Fibroblast of skin of abdomen (primary cell): ENCODE data around the gene IZUMO4.

Source experiments
- DNase-seq: peaks from one replicate; pipeline ENCODE4 v3.0.0-alpha.2; 2013

Gene IZUMO4

DNA sequence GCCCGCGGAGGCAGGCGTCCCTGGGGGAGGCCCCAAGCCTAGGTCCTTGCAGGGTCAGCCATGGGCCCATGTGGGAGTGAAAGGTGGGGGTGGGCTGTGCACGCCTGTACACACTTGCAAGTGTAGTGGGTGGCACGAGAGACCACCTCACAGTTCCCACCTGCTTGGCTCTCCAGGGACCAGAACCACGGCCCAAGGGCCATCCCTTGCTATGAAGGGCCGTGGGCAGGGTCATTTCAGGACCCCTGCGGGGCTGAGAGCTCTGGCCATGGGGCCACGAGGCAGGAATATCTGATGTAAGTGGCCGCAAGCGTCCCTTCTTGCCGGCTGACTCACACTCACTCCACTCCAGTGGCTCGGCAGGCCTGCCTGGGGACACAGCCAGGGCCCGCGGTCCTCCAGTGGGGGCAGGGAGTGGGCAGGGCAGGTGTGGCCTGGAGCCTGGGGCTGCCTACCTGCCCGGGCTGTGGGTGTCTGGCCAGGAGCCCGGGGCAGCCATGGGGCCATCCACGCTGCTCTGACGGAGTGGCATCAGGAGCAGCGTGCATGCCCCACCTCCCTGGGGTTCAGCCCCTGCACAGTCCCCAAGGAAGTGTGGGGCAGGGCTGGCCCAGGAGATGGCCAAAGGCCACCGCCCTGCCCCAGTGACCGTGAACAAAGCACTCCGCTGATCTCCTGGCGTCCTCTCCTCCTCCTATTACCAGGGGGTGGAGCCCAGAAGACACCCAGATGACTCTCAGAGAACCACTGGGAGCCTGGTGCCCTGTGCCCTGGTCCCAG, 37.1 kb upstream of the IZUMO4 start:
- DNase-seq, result peak; percentile 68

GRCh38 chr19:2060884-2061494, 35.7 kb upstream of the IZUMO4 start:
- DNase-seq, result peak; percentile 52

- peak; percentile 98 for DNase-seq
Measured at GRCh38 chr19:2061495-2062388, 35.0 kb upstream of the IZUMO4 start.

- DNase-seq, result no peak
Measured at GRCh38 chr19:2062389-2062729, 34.4 kb upstream of the IZUMO4 start.

- no peak for DNase-seq
Measured at GRCh38 chr19:2062770-2063169, 33.9 kb upstream of the IZUMO4 start.

- no peak for DNase-seq
Measured at GRCh38 chr19:2063824-2064223, 32.9 kb upstream of the IZUMO4 start.

DNA sequence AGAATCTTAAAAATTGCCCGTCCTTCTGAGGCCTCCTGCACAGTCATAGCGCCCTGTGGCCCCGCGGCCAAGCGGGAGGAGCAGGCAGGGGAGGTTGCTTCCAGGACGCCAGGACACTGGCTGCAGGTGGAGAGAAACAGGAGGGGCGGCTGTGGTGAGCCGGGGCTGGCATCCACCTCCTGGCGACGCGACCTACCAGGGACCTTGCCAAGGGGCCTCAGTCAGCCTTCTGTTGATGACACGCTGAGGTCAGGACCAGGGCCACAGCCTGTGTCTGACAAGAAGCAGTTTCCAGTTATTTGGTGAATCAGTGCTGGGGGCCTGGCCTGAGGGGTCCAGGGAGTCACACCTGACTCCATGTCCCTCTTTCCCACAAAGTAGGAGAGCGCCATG, 32.3 kb upstream of the IZUMO4 start:
- no peak for DNase-seq

GRCh38 chr19:2064788-2065524, 31.8 kb upstream of the IZUMO4 start:
- DNase-seq, result no peak

DNA sequence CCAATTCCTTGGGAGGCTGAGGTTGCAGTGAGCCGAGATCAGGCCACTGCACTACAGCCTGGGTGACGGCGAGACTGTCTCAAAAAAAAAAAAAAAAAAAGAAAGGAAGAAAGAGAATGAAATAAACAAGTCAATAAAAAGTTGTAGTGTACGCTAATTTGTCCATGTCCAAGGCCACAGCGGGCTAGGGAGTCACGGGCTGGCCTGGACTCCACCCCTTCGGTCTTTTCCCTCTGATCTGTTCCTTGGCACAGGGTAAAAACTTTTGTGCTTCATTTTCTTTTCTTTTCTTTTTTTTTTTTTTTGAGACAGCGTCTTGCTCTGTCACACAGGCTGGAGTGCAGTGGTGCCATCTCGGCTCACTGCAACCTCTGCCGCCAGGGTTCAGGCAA, 26.3 kb upstream of the IZUMO4 start:
- no peak for DNase-seq

DNA sequence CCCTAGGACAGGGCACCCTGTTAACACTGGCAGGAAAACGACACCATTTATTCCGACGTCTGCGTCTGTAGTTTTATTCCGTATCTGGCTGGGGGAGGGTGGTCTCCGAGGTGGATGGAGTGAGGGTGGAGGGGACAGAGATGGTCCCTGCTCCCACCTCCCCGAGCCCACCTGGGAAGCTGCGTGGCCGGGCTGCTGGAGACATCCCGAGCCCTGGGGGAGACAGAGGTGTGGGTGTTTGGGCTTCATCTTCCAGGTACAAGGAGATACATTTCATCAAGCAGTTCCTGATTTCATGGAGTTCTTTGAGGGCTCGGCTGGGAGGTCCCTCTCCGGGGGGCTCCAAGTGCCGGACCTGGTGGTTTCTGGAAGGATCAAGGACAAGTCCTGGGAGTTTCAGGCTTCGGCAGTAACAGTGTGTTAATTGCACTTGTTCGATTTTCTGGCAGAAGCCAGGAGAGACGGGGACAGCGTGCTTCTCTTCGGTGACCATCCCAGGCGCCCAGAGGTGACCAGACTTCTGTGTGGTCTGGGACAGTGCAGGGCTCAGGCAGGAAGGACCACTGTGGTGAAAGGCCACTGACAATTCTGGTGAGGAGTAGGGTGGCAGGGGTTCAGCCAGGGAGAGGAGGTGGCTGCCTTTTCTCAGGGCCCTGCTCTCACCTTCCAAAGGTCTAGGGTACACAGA, 25.6 kb upstream of the IZUMO4 start:
- no peak for DNase-seq

- DNase-seq, result no peak
Measured at GRCh38 chr19:2072757-2073551, 23.8 kb upstream of the IZUMO4 start.

DNA sequence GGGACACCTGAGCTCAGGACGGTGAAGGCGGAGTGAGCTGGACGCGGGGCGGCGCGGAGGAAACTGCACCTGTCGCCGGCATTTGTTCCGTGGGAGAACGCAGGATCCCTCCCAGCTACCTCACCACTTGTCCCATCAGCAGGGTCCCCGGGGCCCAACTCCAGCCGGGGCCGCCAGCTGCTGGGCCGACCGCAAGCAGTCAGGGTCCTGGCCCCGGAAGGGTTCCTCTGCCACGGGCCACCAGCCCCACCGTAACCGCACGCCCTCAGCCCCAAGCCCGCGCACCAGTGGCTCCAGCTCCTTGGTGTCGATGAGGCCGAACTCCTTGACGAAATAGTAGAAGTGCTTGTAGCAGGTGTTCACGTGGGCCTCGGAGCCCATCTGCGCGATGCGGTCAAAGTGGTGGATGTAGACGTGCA, 20.2 kb upstream of the IZUMO4 start:
- no peak for DNase-seq

DNA sequence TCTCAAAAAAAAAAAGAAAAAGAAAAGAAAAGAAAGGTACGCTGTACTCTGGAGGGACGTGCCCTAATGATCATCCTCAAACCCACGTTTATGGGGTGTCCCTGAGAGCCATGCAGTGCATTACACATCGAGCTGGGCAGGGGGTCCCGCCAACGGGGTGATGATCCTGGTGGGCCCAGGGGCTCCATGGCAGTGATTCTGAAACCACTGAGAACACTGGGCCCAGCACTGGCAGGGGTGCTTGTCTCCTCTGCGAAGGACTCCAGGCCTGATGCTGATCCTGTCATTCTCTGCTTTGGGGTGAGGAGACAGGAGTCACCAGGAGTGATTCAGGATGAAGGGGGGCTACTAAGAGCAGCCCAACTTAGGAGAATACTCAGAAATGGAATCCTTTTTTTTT, 19.3 kb upstream of the IZUMO4 start:
- DNase-seq, result no peak

DNA sequence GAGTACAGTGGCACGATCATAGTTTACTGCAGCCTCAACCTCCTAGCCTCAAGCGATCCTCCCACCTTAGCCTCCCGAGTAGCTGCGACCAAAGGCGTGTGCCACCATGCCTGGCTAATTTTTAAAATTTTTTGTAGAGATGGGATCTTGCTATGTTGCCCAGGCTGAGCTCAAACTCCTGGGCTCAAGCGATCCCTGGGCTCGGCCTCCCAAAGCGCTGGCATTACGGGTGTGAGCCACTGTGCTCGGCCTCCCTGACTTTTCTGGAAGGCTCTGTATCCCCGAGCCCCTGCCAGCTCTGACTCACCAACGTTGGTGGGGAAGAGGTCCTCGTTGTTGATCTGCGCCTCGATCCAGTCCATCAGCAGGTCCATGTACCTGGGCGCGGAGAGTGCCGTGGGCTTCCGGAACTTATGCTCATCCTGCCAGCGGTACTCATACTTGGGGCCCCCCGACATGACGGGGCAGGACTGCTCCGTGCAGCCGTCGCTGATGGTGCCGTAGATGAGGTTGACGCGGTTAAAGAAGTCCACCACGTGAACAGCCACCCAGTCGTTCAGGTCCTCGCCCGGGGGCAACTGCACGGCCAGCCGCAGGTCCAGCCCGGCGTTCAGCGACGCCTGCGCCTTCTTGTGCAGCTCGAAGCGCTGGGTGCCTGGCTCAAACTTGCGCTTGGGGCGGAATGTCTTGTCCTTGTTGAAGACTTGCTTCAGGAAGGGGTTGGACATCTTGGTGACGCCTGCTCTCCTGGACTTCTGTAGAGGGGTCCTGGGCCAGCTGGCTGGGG, 18.7 kb upstream of the IZUMO4 start:
- no peak for DNase-seq

GRCh38 chr19:2079076-2079864, 17.4 kb upstream of the IZUMO4 start:
- DNase-seq, result no peak

- DNase-seq, result no peak
Measured at GRCh38 chr19:2079865-2080301, 16.8 kb upstream of the IZUMO4 start.

DNA sequence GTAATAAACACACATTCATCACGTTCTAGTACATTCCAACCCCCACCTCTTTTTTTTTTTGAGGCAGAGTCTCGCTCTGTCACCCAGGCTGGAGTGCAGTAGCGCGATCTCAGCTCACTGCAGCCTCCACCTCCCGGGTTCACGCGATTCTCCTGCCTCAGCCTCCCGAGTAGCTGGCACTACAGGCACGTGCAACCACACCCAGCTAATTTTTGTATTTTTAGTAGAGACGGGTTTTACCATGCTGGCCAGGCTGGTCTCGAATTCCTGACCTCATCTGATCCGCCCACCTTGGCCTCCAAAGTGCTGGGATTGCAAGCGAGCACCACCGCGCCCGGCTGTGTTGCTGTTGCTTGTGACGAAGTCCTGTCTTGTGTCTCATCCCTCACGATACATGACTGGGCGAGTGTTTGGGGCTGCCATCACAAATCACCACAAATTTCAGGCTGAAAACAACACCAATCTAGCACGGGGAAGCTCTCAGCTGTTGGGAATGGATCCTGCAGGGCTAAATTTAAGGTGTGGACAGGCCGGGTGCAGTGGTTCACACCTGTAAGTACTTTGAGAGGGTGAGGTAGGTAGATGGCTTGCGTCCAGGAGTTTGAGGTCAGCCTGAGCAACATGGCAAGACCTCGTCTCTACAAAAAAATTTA, 16.3 kb upstream of the IZUMO4 start:
- DNase-seq, result no peak

GRCh38 chr19:2081873-2082810, 14.6 kb upstream of the IZUMO4 start:
- no peak for DNase-seq
